HG02885 (cell line): ENCODE data around the gene PLBD2.

Source experiments
- ATAC-seq: cut with Tn5 transposase; IDR thresholded peaks from one replicate; pipeline ENCODE4 v1.9.1; 2021; ENCODE audit warnings: mild to moderate bottlenecking; ENCODE audit not compliant: unreplicated experiment, poor library complexity

The PLBD2 gene

DNA sequence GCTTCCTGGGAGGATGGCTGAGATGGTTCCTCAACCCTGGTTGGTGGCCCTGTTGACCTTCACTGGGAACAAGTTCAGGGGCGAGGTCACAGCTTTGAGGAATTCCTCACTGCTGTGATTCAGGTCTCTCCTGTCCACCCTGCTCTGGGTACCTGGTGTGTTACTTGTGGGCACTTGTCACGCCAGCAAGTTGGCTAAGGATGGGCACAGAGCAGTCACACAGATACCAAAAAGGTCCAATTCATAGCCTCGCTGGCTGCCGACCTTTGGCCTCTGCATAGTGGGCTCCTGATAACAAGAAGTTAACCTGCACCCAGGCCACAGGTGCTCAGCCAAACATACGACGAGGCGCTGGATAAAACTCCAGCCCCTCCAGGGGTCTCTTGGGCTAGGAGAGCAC is 34.1 kb downstream of the PLBD2 start:
- ATAC-seq: no peak

DNA sequence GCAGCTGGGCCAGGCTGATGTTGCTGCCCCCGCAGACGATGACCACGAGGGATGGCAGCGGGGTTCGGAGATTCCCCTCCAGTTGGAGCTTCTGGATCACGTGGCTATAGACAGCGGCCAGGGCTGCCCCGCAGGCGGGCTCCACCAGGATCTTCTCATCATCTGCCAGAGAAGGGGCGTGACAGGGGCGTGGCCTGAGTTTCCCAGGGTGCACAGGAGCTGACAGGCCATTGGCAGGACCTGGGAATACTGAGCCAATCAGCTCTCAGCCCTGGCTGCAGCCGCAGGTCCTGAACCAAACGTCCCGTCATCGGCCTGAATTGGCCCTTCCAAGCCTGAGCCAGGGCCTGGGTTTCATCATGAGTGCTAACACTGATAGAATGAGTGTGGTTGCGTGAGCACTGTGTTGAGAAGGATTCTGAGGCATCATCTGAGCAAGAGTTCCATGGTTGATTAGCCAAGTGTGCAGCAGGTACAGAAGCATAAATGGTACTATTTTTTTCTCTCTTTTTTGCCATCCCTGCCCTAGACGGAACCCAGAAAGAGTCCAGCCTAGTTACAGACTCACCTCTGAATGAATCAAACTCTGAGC is 34.7 kb downstream of the PLBD2 start:
- ATAC-seq: no peak

DNA sequence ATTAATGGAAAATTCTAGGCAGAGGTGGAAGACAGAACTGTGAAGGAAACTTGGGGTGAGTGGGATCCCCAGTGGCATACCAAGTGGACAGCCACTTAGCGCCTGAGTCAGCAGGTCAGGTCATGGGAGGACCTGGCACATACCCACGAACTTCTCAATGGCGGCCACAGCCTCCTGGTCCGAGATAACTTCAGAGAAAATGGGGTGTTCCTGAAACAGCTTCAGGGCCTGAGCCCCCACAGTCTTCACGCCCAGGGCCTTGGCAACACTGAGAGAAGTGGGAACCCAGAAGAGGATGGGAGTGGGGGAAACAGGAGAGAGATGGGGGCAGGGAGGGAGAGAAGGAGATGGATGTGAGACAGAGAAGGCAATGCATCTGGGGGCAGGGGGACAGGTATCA is 35.4 kb downstream of the PLBD2 start:
- no peak for ATAC-seq

DNA sequence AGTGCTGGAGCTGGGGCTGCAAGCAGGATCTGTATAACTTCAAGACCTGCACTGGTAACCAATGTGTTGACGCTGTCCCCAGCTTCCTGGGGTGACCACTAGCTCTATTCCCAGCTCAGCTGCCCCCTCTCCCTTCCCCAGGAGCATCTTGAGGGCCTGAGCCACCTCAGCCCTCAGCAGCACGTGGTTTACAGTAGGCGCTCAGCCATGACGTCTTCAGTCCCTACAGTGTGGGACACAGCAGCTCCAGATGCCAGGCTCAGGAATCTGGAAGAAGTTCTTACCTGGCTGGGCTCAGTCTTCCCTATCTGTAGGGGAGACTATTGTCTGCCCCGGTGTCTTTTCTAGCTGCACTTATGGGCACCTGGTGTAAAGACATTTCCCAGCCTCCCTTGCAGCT is 36.7 kb downstream of the PLBD2 start:
- ATAC-seq: no peak

DNA sequence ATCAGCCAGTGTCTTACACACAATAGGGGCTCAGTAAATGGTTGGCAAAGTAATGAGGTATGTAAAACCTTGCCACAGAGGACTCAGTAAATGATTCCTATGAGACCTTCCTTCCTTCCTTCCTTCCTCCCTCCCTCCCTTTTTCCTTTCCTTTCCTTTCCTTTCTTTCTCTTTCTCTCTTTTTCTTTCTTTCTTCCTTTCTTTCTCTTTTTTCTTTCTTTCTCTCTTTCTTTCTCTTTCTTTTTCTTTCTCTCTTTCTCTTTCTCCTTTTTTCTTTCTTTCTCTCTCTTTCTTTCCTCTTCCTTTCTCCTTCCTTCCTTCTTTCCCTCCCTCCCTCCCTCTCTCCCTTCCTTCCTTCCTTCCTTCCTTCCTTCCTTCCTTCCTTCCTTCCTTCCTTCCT is 37.8 kb downstream of the PLBD2 start:
- no peak for ATAC-seq

DNA sequence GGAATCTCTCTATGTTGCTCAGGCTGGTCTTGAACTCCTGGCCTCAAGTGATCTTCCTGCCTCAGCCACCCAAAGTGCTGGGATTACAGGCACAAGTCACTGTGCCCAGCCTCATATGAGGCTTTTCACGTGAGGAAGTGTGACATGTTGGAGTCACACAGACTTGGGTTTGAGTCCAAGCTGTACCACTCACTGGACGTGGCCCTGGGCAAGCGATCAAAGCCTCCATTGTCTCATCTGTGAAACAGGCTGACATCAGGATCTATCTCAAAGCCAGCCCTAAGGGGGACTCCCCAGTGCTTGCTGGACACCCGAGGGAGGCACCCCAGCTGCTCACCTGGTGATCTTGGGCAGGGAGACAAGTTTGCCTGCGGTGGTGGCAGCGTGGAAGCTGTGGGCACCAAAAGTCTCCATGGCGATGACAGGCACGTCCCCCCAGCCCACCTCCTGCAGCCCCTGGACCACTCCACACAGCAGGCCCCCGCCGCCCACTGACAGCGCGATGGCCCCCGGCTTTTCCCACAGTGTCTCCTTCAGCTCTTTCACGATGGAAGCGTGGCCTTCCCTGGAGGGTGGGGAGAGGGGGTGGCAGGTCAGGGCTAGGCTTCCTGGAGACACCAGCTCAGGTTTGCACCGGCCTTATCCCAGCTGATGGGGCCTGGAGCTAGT is 38.6 kb downstream of the PLBD2 start:
- no peak for ATAC-seq

DNA sequence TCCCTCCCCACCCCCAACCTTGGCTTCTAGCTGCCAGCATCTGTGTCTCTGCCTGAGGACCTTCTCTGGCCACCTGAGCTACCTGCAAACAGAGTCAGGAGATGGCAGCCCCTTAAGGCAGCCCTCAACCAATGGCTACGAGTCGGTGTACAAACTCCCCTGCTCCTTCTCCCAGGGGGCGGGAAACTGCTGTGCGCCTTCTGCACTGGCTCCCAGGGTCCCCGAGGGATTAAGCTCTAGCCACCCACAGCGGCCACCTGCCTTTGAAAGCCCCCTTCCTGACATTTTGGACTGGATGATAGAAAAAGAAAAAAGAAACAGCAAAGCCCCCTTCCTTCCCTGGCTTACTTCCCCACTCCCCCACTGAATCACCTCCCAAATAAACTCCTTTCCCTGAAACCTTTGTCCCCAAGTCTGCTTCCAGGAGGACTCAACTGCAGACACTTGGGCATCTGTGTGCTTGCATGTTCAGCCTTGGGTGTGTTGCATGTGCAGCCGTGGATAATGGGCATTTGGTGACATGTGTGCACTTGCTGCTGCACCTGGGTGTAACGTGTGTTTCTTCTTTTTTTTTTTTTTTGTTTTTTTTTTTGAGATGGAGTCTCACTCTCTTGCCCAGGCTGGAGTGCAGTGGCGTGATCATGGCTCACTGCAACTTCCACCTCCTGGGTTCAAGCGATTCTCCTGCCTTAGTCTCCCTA is 39.3 kb downstream of the PLBD2 start:
- no peak for ATAC-seq

DNA sequence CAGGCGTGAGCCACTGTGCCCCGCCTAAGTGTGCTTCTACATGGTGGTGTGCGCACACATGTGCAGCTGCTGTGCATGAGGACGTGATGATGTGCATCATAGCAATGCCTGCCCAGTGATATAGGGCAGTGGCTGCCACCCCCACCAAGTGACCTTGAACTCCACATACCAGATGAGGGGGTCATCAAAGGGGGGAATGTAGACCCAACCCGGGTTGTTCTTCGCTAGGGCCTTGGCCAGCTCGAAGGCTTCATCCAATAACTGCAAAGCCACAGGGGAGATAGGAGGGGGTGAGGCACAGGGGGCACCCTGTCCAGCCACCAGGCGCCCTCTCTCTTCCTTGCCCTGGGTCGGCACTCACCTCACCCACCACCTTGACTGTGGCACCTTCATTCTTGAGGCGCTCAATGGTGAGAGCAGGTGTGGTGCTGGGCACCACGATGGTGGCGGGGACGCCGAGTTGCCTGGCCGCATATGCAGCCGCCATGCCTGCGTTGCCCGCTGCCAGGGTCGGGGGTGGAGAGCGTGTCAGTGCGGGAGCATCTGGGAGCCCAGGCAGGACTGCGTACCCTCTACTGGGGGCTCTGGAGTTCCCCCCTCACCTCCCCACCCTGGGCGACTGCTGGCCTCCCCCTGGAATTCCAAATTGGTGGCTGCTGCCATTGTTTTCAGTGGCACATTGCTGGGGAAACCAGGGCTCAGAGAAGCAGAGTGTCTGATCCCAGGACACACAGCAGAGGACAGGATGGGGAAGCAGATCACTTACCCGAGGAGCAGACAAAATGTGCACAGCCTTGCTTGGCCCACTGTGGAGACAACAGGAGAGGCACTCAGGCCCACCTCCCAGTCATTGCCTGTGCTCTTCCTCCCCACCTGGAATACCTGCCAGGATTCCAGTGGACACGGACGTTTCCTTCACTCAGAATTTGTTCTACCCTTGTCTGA is 40.2 kb downstream of the PLBD2 start:
- ATAC-seq: no peak

DNA sequence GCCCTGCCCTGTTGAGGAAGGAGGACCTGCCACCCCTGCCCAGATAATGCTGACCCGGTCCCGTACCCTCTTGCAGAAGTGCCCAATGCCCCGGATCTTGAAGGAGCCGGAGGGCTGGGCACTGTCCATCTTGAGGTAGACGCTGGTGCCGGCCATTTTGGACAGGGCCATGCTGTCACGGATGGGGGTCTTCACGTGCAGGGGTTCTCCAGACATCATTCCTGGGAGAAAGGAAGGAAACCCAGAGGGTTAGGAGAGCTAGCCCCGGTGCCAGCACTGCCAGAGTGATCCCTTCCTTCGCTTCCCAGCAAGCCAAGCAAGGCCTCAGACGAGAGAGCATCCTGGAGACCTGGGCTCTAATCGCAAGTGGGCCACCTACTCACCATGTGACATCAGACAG is 41.1 kb downstream of the PLBD2 start:
- ATAC-seq: no peak

DNA sequence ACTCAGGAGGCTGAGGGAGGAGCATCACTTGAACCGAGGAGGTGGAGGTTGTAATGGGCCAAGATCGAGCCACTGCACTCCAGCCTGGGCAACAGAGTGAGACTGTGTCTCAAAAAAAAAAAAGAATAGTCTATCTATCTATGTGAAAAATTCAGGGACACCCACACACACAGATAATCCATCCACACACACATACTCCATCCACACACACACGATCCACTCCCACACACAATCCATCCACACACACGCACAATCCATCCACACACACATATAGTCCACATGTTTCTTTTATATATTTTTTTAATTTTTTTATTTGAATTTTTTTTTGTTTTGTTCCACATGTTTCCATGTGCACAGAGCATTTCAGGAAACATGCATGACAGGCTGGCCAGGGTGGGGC is 42.0 kb downstream of the PLBD2 start:
- ATAC-seq: no peak

DNA sequence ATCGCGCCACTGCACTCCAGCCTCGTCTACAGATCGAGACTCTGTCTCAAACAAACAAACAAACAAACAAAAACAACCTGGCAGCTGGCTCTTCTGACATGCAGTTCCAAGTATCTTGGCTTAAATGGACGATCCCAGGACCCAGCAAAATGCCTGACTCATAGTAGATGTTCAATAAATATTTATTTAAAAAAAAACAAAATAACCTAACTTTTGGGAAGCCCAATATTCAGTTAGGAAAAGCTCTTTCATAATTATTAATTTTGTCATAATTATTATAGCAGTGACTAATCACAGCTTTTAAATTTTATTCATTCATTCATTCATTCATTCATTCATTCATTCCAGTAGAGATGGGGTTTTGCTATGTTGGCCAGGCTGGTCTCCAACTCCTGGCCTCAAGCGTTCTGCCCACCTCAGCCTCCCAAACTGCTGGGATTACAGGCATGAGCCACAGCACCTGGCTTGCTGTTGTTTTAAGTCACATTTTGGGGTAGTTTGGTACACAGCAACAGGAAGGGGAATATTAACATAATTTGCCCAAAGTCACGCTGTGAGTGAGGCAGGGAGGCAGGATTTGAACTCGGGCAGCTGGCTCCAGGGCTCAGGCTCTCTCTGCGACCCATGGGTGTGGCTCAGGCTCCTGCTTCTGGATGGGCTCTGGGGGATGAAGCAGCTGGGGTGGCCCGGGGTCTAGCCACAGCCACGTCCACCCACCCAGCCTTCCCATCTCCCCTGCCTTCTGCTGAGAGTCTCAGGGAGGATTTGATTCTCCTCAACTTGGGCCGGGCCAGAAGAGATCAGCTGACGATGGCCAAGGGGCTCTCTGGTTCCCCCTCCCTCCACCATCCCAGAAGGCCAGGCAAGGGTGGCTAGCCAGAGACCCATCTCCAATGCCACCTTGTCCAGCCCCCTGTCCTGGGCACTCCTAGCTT is 42.9 kb downstream of the PLBD2 start:
- no peak for ATAC-seq

DNA sequence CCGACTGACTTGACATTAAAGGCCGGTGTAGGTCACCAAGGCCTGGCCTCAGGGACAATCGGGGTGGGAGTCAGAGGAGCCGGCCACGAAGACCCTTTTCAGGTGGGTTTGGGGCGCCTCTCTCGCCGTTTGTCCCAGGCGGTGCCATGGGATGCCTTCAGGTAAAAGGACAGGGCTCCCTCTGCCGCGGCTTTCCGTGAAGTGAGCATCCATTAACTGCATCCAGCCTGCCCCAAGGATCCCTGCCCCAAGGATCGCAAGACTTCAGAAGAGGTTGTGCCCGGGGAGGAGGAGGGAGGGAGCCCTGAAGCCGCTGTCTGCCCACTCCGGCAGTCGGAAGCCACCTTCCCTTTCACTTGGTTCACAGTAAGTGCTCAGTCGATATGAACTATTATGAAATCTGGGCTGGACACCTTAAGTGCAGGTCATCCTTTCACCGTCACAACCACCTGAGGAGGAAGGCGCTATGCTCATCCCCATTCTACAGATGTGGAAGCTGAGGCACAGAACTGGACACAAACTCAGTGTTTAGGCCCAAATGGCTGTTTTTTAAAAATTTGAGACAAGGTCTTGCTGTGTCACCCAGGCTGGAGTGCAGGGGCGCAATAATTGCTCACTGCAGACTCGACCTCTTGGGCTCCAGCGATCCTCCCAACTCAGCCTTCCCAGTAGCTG is 44.3 kb downstream of the PLBD2 start:
- no peak for ATAC-seq

DNA sequence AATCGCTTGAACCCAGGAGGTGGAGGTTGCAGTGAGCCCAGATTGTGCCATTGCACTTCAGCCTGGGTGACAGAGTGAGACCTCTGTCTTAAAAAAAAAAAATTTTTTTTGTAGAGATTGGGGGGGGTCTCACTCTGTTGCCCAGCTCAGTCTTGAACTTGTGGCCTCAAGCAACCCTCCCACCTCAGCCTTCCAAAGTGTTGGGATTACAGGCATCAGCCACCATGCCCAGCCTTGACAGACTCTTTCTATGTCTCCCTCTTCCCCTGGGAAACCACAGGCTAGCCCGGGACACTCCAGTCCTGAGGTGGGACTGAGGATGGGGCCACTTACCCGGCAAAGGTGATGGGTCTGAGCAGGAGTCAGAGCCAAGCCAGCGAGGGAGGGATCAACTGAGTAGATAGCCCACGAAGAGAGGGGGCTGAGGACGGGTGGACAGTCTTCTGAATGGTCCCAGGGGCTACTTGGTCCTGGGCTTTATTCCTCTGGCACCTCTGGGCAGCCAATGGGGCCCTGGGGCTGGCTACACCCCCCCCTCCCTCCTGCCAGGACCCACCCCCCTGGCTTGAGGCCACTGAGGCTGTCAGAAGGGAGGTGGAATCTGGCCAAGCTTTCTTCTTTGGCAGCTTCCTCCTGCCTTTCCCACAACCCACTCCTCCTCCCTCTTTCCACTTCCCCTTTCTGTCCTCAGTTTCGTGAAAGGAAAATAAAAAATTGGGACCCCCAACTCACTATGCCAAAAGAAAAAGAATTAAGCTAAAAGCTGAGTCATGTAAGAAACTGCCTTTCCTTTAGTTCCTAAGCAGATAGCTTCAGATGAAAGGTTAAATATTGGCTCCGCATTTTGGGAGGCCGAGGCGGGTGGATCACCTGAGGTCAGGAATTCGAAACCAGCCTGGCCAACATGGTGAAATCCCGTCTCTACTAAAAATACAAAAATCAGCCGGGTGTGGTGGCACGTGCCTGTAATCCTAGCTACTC is 45.3 kb downstream of the PLBD2 start, which contains the start of gene SDS:
Gene SDS, minus strand, starts transcription at position 453 of the 981 bp plus-strand sequence. CDS start 4,179 bp downstream, outside the sequence.
- ATAC-seq: no peak

DNA sequence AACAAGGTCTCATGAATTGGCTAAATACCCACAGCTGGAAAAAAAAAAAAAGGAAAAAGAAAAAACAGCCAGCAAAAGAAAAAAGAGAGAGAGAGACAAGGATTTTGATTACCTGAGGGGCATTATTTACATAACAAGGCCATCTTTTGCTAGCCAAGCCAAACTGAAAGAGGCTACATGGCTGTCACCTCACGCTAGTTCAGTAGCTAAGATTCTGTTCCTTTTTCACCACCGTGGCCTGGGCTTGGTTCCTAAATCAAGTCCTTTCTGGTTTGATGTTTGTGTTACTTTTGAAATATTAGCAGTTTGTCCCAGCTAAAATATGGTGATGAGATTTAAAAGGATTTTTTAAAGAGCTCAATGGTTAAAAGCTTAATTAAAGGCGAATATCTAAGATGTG is 47.3 kb downstream of the PLBD2 start:
- no peak for ATAC-seq

DNA sequence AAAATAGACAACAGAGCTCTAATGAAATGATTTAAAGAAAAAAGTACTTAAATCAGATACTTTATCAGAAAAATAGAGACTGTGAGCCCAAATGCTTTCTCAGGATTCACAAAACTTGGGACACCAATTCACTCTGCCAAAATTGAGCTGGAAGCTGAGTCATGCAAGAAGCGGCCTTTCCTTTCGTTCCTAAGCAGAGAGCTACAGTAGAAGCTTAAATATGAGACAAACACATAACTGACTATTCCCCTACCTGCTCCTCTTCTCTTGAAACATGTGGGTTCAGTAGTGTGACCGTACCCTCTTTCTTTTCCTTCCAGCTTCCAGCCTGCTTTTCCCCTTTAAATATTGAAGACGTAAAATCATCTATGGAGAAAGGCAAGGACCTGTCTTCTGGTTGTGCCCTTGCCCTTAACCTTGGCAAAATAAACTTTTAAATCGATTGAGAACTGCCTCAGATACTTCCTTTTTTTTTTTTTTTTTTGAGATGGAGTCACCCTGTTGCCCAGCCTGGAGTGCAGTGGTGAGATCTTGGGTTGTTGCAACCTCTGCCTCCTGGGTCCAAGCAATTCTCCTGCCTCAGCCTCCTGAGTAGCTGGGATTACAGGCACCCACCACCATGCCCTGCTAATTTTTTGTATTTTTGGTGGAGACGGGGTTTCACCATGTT is 49.7 kb downstream of the PLBD2 start:
- ATAC-seq: no peak

DNA sequence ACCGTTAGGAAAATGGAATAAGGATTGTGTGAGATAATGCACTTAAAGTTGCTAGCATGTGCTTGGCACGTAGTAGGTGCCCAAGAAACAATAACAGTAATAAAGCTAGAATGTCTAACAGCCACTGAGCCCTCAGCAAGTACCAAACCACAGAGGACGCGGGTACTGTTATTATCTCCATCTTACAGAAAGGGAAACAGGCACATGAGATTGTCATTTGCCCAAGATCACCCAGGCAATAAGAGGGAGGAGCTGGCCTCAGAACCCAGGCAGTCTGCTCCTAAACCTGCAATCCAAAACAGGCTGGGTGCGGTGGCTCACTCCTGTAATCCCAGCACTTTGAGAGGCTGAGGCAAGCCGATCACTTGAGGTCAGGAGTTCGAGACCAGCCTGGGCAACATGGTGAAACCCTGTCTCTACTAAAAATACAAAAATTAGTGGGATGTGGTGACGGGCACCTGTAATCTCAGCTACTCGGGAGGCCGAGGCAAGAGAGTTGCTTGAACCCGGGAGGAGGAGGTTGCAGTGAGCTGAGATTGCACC is 50.4 kb downstream of the PLBD2 start:
- no peak for ATAC-seq

DNA sequence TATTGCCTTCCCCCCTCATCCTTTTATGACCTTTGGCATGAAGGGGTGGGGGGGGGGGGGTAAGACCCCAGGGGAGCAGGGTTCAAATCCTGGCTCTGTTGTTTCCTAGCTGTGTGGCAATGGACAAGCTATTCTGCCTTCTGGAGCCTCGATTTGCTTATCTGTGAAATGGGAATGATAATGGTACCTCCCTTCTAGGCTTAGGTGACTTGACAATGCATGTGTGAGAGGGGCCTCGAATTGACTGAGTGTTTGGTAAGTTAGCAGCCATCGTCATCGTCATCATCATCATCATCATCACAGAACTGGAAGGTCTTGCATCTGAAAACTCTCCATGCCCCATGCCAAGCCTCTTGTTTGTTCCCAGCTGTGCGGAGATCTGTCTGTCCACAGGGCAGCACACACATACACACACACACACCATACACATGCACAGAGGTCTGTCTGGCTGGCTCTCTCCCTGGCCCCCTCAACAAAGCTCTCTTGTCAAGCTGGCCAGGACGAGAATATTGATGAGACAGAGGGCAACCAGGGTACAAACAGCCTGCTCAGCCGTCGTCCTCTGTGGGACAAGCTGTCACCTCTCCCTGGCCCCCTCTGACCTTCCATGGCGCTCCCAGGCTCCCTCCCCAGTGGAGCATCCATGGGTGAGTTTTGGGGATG is 51.2 kb downstream of the PLBD2 start:
- no peak for ATAC-seq
